HG03280 (cell line): ENCODE measurements around the gene SRSF9.
"Not testable (repeated sequence)": the region's sequence is repeated elsewhere in the genome, so short reads cannot be mapped to it uniquely, and the experiment has no call there.

Experiments used
- ATAC-seq: cut with Tn5 transposase; IDR thresholded peaks from one replicate; pipeline ENCODE4 v1.9.1; 2021; ENCODE audit warnings: mild to moderate bottlenecking, moderate library complexity; ENCODE audit not compliant: unreplicated experiment

The SRSF9 gene

GRCh38 chr12:120453060-120453750 is 16.3 kb downstream of the SRSF9 start:
- no peak for ATAC-seq

GRCh38 chr12:120452524-120452923 is 17.0 kb downstream of the SRSF9 start:
- ATAC-seq, result not testable (repeated sequence)

- ATAC-seq, result no peak
These were observed 21.6 kb downstream of the SRSF9 start for GRCh38 chr12:120447992-120448391.

- not testable (repeated sequence) for ATAC-seq
These were observed 22.7 kb downstream of the SRSF9 start for GRCh38 chr12:120446844-120447178.

GRCh38 chr12:120445911-120446843 is 23.4 kb downstream of the SRSF9 start, which contains the start of the genes GATC and TRIAP1:
GATC (plus strand) TSS chr12:120446444; CDS start chr12:120446481, 37 bp downstream.
TRIAP1 (minus strand) TSS chr12:120446384; CDS start chr12:120446372, 12 bp downstream.
- peak; percentile 94 for ATAC-seq

- ATAC-seq, result no peak
These were observed 24.9 kb downstream of the SRSF9 start for GRCh38 chr12:120444676-120445075.

GRCh38 chr12:120439646-120440247 is 29.8 kb downstream of the SRSF9 start:
- no peak for ATAC-seq

- no peak for ATAC-seq
These were observed 30.9 kb downstream of the SRSF9 start for GRCh38 chr12:120438495-120439198.

- ATAC-seq, result peak; percentile 95
These were observed 31.6 kb downstream of the SRSF9 start, which contains the start of gene COX6A1 for GRCh38 chr12:120437735-120438494. COX6A1 (plus strand) TSS chr12:120438113; CDS start chr12:120438127, 14 bp downstream.

- ATAC-seq, result no peak
These were observed 36.6 kb downstream of the SRSF9 start for GRCh38 chr12:120432772-120433525.

- no peak for ATAC-seq
These were observed 40.2 kb downstream of the SRSF9 start for GRCh38 chr12:120429368-120429767.

- no peak for ATAC-seq
These were observed 40.8 kb downstream of the SRSF9 start for GRCh38 chr12:120428597-120429229.

- ATAC-seq, result no peak
These were observed 43.8 kb downstream of the SRSF9 start for GRCh38 chr12:120425797-120426196.

GRCh38 chr12:120422892-120423456 is 46.6 kb downstream of the SRSF9 start:
- no peak for ATAC-seq

GRCh38 chr12:120421701-120422100 is 47.8 kb downstream of the SRSF9 start:
- no peak for ATAC-seq

- no peak for ATAC-seq
These were observed 51.5 kb downstream of the SRSF9 start for GRCh38 chr12:120417917-120418580.

GRCh38 chr12:120416490-120417216 is 52.9 kb downstream of the SRSF9 start:
- ATAC-seq, result no peak
